ENCODE data around the gene USP10.

- TF ChIP-seq, protein P1, sequence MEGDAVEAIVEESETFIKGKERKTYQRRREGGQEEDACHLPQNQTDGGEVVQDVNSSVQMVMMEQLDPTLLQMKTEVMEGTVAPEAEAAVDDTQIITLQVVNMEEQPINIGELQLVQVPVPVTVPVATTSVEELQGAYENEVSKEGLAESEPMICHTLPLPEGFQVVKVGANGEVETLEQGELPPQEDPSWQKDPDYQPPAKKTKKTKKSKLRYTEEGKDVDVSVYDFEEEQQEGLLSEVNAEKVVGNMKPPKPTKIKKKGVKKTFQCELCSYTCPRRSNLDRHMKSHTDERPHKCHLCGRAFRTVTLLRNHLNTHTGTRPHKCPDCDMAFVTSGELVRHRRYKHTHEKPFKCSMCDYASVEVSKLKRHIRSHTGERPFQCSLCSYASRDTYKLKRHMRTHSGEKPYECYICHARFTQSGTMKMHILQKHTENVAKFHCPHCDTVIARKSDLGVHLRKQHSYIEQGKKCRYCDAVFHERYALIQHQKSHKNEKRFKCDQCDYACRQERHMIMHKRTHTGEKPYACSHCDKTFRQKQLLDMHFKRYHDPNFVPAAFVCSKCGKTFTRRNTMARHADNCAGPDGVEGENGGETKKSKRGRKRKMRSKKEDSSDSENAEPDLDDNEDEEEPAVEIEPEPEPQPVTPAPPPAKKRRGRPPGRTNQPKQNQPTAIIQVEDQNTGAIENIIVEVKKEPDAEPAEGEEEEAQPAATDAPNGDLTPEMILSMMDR (IDR thresholded peaks at IDR 0.05) = no peak
- no peak for TF ChIP-seq EP300 (IDR thresholded peaks at IDR 0.05)
- no peak for TF ChIP-seq POLR2A (IDR thresholded peaks at IDR 0.05)
- no peak for TF ChIP-seq POLR2AphosphoS5 (IDR thresholded peaks at IDR 0.05)
Observed at GRCh38 chr16:84714028-84714427, 14.2 kb downstream of the USP10 start.

Data from sigmoid colon (tissue), 4 donors.